HS-5 (cell line): Measurements from ENCODE around the gene ADAMTS6.

Experiments
- DNase-seq: peaks from one replicate; pipeline ENCODE4 v3.0.0-alpha.2; 2012; ENCODE audit warnings: low read depth

Gene ADAMTS6

DNA sequence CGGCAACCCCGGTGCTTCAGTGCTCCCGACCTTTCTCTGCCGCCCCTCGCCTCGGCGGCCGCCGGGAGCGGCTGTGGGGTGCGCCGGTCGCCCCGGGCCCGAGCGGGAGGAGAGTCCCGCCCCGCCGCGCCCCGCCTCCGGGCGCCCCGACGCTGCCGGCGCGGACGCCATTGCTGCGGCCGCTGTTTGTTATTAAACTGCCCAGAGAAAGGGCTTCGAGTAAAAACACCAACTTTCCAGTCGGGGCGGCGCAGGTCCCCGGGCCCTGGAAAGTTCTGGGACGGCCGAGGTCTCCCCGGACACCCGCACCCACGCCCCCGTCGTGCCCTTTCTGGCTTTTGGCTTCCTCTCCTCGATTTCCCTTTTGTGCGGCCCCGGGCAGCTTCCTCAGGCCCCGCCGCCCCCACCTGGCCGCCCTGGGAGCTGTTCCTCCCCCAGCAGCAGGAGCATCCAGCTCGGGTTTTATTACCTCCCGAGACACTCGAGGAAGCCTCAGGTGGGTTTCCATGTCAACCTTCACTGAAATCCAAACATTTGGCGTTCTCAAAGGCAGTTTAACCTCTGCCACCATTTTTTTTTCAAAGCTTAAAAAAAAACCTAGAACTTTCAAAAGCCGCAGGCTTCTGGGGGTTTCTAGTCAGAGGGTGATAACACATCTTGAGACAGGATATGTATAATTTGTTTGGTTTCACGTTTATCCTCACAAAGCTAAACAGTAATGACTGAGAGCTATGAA lies 378.6 kb downstream of the ADAMTS6 start:
- no peak for DNase-seq

DNA sequence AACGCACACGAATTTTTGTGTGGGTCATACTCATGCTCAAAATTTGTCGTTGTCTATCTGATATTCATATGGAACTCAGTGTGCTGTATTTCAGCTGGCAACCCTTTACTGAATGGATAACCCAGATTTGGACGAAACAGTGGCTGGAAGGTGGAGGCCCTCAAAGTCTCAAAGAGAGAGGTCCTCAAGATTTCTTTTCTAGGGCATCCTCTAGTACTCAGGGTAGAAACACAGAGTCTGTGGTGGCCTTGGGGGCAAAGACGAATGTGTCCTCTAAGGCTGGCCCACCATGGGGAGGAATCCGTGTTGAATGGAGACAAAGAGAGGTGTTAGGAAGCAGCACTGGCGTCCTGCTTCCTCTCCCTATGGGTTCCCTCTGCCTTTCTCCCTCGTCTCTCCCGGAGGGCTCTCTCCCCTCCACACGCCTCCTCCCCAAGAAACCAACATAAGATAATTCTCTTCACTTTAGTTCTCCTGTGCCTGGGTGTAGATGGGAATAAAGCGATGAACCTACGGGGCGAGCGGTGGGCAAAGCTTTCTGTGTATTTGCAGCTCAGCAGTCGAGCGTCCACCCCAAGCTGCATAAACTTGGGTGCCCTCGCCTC lies 379.2 kb downstream of the ADAMTS6 start:
- DNase-seq: no peak

DNA sequence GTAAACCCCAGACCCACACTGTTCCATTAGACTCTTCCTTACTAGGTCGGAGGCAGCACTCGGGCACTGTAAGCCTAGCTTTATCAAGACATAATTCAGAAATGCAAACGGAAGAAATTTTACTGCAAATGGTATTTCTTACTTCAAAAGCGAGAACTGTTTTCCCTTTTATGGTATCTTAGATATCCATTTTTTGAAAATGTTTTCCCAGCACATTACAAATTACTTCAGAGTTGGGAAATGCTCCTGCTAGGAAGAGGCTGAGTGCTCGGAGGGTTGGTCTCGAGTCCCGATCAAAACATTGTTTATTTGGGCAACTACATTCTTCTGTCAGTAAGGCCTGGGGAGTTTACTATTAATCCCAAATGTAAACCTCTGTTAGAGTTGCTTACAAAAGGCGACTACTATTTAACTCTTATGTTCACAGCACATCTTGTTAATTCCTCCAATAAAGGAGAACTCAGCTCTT lies 380.1 kb downstream of the ADAMTS6 start:
- DNase-seq: no peak

DNA sequence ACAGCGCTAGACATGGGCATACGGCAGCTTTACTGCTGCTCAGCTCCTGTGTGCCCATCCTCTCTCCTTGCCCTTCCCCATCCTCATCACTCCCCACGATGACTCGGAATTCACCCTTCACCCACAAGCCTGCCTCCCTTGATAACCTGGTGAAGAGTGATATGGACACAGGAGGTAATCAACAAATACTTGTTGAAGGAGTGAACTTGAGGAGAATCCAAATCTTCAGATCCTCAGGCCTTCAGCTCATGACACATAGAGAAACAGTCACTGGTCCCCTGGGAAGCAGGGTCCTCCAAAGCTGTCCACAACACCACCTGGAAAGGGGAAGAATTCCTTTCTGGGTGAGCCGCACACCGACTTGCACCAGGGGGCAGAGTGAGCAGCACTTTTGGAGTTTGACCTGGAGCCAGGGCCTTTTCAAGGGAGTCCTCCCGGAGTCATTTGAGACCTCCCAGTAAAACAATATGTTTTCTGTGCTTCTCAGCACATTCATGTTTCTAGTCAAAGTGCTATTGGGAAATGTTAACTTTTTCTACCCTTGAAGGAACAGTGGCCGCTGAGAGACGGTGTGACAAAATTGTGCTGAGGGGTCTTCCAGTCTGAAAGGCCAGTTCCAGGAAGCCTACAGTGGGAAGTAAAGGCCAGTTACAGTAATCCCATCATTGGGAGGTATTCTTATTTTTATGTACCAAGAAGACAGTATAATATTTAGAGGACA lies 380.6 kb downstream of the ADAMTS6 start:
- DNase-seq: peak; percentile 44
